IMR-90 (cell line): ENCODE data around the gene EGFL8. TPM values are rescaled to one million over a fixed set of nuclear protein-coding genes. Genes with fewer than 3 reads are reported as not detected.

Experiments used
- ATAC-seq: fragments of 200-7000 bp; cut with Tn5 transposase; 2 replicates; pipeline ENCODE4 v1.9.1; 2020; ENCODE audit warnings: low read depth, mild to moderate bottlenecking, moderate library complexity
- BruUV-seq: library from RNA; stranded (reverse); fragments of 400-500 nt; replicated peaks from 2 replicates; lab custom pipeline; 2021; lab: Mats Ljungman, UMichigan
- CTCF ChIA-PET: fragments of 300-600 bp; formaldehyde crosslinking; extraction: SDS; loops from one replicate; lab custom pipeline; 2021; ENCODE audit warnings: antibody characterized with exemption; lab: Yijun Ruan, JAX
- POLR2A ChIA-PET: fragments of 300-600 bp; sonication (Branson Sonifier 250); formaldehyde crosslinking; loops from one replicate; lab custom pipeline; 2022; ENCODE audit warnings: antibody characterized with exemption; ENCODE audit not compliant: unreplicated experiment; lab: Charles Lee
- DNase-seq: peaks from one replicate; pipeline ENCODE4 v3.0.0; 2013
- H2AFZ ChIP-seq: replicated peaks from 2 replicates; pipeline ENCODE3; 2013; ENCODE audit warnings: low read length, mild to moderate bottlenecking; ENCODE audit not compliant: poor library complexity
- H2AK5ac ChIP-seq: 2 replicates; pipeline ENCODE4 v1.6.1; 2013; ENCODE audit warnings: low read depth, low read length, inconsistent platforms
- H2AK9ac ChIP-seq: replicated peaks from 2 replicates; pipeline ENCODE3; 2013; ENCODE audit warnings: mild to moderate bottlenecking, low read depth, low read length, moderate library complexity; ENCODE audit not compliant: poor library complexity
- H2BK120ac ChIP-seq: 2 replicates; pipeline ENCODE4 v1.6.1; 2013; ENCODE audit warnings: low read depth, low read length, inconsistent platforms
- H2BK15ac ChIP-seq: 3 replicates; pipeline ENCODE4 v1.6.1; 2013; ENCODE audit warnings: low read depth, low read length, inconsistent platforms
- H2BK20ac ChIP-seq: 2 replicates; pipeline ENCODE4 v1.6.1; 2013; ENCODE audit warnings: low read depth, mild to moderate bottlenecking, inconsistent platforms, low read length, moderate library complexity
- H2BK5ac ChIP-seq: 2 replicates; pipeline ENCODE4 v1.6.1; 2013; ENCODE audit warnings: mild to moderate bottlenecking, low read depth, low read length, inconsistent platforms; ENCODE audit not compliant: poor library complexity, severe bottlenecking
- H3K14ac ChIP-seq: replicated peaks from 2 replicates; pipeline ENCODE4 v1.6.1; 2013; ENCODE audit warnings: low read depth, low read length, inconsistent platforms
- H3K18ac ChIP-seq: 2 replicates; pipeline ENCODE4 v1.6.1; 2013; ENCODE audit warnings: low read depth, low read length, control low read depth
- H3K23ac ChIP-seq: 2 replicates; pipeline ENCODE4 v1.6.1; 2013; ENCODE audit warnings: low read depth, low read length, inconsistent platforms
- H3K27ac ChIP-seq: 2 replicates; pipeline ENCODE4 v1.5.1; 2013; ENCODE audit warnings: mild to moderate bottlenecking, control low read depth, low read length; ENCODE audit not compliant: insufficient read depth
- H3K27me3 ChIP-seq: 2 replicates; pipeline ENCODE4 v1.6.1; 2013; ENCODE audit warnings: low read length; ENCODE audit not compliant: control insufficient read depth, insufficient read depth
- H3K36me3 ChIP-seq: 2 replicates; pipeline ENCODE4 v1.6.1; 2013; ENCODE audit warnings: low read length, mixed read lengths; ENCODE audit not compliant: control insufficient read depth, insufficient read depth
- H3K4ac ChIP-seq: 2 replicates; pipeline ENCODE4 v1.6.1; 2013; ENCODE audit warnings: low read depth, low read length, inconsistent platforms
- H3K4me1 ChIP-seq: 2 replicates; pipeline ENCODE4 v1.6.1; 2013; ENCODE audit warnings: low read length, mixed read lengths; ENCODE audit not compliant: control insufficient read depth, insufficient read depth
- H3K4me2 ChIP-seq: 2 replicates; pipeline ENCODE4 v1.6.1; 2013; ENCODE audit warnings: low read depth, mild to moderate bottlenecking, control low read depth, low read length, moderate library complexity
- H3K4me3 ChIP-seq: 2 replicates; pipeline ENCODE4 v1.5.1; 2013; ENCODE audit warnings: low read depth, mild to moderate bottlenecking, control low read depth, low read length, moderate library complexity; ENCODE audit not compliant: insufficient read depth
- H3K56ac ChIP-seq: 2 replicates; pipeline ENCODE4 v1.6.1; 2013; ENCODE audit warnings: low read length, inconsistent platforms; ENCODE audit not compliant: insufficient read depth; ENCODE audit errors: extremely low read depth
- H3K79me1 ChIP-seq, 2 experiments: 2 replicates each; pipeline ENCODE4 v1.6.1; 2013; ENCODE audit warnings: low read length in 2 of 2, inconsistent platforms in 1 of 2, low read depth in 1 of 2
- H3K9ac ChIP-seq: 2 replicates; pipeline ENCODE4 v1.6.1; 2013; ENCODE audit warnings: low read depth, low read length, control low read depth
- H3K9me1 ChIP-seq: 2 replicates; pipeline ENCODE4 v1.6.1; 2013; ENCODE audit warnings: low read length, inconsistent platforms; ENCODE audit not compliant: insufficient read depth
- H3K9me3 ChIP-seq: 2 replicates; pipeline ENCODE4 v1.6.1; 2013; ENCODE audit warnings: low read length; ENCODE audit not compliant: control insufficient read depth, insufficient read depth
- H4K20me1 ChIP-seq: 2 replicates; pipeline ENCODE4 v1.6.1; 2013; ENCODE audit warnings: low read length, inconsistent platforms; ENCODE audit not compliant: insufficient read depth
- H4K5ac ChIP-seq: 2 replicates; pipeline ENCODE4 v1.6.1; 2013; ENCODE audit warnings: mild to moderate bottlenecking, low read depth, low read length, control low read depth
- H4K8ac ChIP-seq, 2 experiments: 2 replicates each; pipeline ENCODE4 v1.6.1; 2013; ENCODE audit warnings: low read depth in 2 of 2, low read length in 2 of 2, control low read depth in 1 of 2, inconsistent platforms in 1 of 2
- H4K91ac ChIP-seq: 2 replicates; pipeline ENCODE4 v1.6.1; 2013; ENCODE audit warnings: low read depth, low read length, inconsistent platforms; ENCODE audit not compliant: insufficient read depth
- RAD21 ChIP-seq: IDR thresholded peaks from 2 replicates; pipeline ENCODE4 v1.6.1; 2012; ENCODE audit warnings: low read length, improper control_type of control experiment
- RFX5 ChIP-seq: IDR thresholded peaks from 2 replicates; pipeline ENCODE4 v1.8.0; 2012; ENCODE audit warnings: low read depth, mild to moderate bottlenecking, low read length, moderate library complexity
- SMC3 ChIP-seq: fragments of 150-350 bp; IDR thresholded peaks from 2 replicates; pipeline ENCODE4 v1.6.1; 2016; ENCODE audit warnings: low read depth, mild to moderate bottlenecking, antibody characterized with exemption, low read length, moderate library complexity
- WGBS, 2 experiments: methylation state at CpG; one replicate each; pipeline versions ENCODE4 v1.1.5 to v1.1.7; 2013; ENCODE audit warnings: missing lambda C conversion rate in 2 of 2; ENCODE audit not compliant: insufficient read length in 1 of 2; ENCODE audit errors: extremely low coverage in 2 of 2; 5-methylcytosine and 5-hydroxymethylcytosine counted together
- dilution Hi-C: fragments of 300-500 bp; cut with HindIII; formaldehyde crosslinking; loops from one replicate; pipeline ENCODE4 v1.14.3; 2018; ENCODE audit warnings: low sequenced_read_pairs; ENCODE audit not compliant: unreplicated experiment
- in situ Hi-C: fragments of 300-500 bp; cut with MboI; formaldehyde crosslinking; loops from 3 replicates; pipeline ENCODE4 v1.14.3; 2019; ENCODE audit warnings: low sequenced_read_pairs, inconsistent platforms, mixed read lengths
- intact Hi-C: fragments of 100-400 bp; cut with micrococcal nuclease; formaldehyde crosslinking; loops from 2 replicates; pipeline ENCODE4 v1.10.0; 2022
- polyA plus RNA-seq, 3 experiments: library from polyadenylated mRNA; depleted of rRNA; stranded (reverse); fragments of >200 nt; gene quantifications; 2 replicates each; pipeline ENCODE4 v1.2.3, GENCODE V29; 2012; ENCODE audit warnings: low replicate concordance in 1 of 3
- total RNA-seq: library from RNA; depleted of rRNA; stranded (reverse); fragments of >200 nt; gene quantifications from 2 replicates; pipeline ENCODE4 v1.2.3, GENCODE V29; 2012
- TF ChIP-seq, protein P1 (sequence below): conservative IDR thresholded peaks from 2 replicates; pipeline ENCODE4 v1.5.1; 2012; ENCODE audit warnings: mild to moderate bottlenecking, low read depth, low read length, improper control_type of control experiment

Gene EGFL8
- total and polyA plus RNA-seq, 2 of the 4 experiments (the other 2 are of a cell fraction) = 0.18 to 4.7 TPM

DNA sequence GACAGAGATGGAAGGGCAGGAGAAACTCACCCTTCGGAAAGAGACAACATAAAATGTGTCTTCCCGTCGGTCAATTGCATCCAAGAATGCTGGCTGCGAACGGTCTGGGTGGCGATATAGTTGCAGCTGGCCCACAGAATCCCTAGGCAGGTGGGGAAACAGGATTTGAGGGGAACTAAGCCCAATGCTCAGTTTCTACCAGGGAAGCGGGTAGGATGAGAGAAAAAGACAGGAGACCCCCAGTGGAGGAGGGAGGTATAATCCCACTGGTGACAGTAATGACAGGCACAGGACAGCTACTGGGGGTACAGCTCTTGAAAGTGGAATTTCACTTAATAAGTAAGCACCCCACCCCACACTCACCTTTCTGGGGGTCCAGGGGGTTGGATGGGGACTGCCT, 47.7 kb upstream of the EGFL8 start:
- H3K14ac ChIP-seq = no peak overlapping the region
- H2BK120ac ChIP-seq = 0 out of 2 replicates have a peak overlapping the region, but pooled peaks have one; percentile 16
- peaks cover 23% of the 10 kb centered on the region for H3K4me1 ChIP-seq
- H4K5ac ChIP-seq = no peak overlapping the region
- intact Hi-C loops (loop anchor here (5.0 kb wide), 2 partner anchors 61 to 296 kb away; partner anchors contain the start of genes AGPAT1 and RNF5), in situ Hi-C loops (loop anchor here (5.0 to 10.0 kb wide), 3 partner anchors 41 to 142 kb away; partner anchors contain the start of genes DXO, GPSM3 and PBX2), dilution Hi-C loops (no loop called here)
- no peak overlapping the region for H3K4ac ChIP-seq
- H3K4me3 ChIP-seq = no peak overlapping the region
- no peak overlapping the region for H2BK20ac ChIP-seq
- no peak overlapping the region for H3K9ac ChIP-seq
- no peak overlapping the region for H2BK15ac ChIP-seq
- no peak overlapping the region for H3K23ac ChIP-seq
- CTCF ChIA-PET = interaction anchor here (0.6 to 1.9 kb wide), 2 partner anchors 9 to 45 kb away, joined by 6 read pairs; no protein-coding TSS in a partner anchor
- TF ChIP-seq RAD21 (peak; percentile 44), SMC3 (peak; percentile 40), RFX5 (no peak)
- TF ChIP-seq, protein P1, sequence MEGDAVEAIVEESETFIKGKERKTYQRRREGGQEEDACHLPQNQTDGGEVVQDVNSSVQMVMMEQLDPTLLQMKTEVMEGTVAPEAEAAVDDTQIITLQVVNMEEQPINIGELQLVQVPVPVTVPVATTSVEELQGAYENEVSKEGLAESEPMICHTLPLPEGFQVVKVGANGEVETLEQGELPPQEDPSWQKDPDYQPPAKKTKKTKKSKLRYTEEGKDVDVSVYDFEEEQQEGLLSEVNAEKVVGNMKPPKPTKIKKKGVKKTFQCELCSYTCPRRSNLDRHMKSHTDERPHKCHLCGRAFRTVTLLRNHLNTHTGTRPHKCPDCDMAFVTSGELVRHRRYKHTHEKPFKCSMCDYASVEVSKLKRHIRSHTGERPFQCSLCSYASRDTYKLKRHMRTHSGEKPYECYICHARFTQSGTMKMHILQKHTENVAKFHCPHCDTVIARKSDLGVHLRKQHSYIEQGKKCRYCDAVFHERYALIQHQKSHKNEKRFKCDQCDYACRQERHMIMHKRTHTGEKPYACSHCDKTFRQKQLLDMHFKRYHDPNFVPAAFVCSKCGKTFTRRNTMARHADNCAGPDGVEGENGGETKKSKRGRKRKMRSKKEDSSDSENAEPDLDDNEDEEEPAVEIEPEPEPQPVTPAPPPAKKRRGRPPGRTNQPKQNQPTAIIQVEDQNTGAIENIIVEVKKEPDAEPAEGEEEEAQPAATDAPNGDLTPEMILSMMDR = peak; percentile 49
- no peak overlapping the region for H3K56ac ChIP-seq
- ATAC-seq (no peak), DNase-seq (no peak)
- WGBS, 2 experiments = no CpG with 5 or more reads among the region's 7 CpGs
- H4K91ac ChIP-seq = peak overlapping the region; percentile 39; the same call in 1 of the 2 replicates
- BruUV-seq = no TSS peak
- POLR2A ChIA-PET = no interaction called here
- H2AK5ac ChIP-seq = 0 out of 2 replicates have a peak overlapping the region, but pooled peaks have one; percentile 30
- no peaks in the 10 kb centered on the region for H3K27me3 ChIP-seq
- no peak overlapping the region for H3K27ac ChIP-seq
- H3K79me1 ChIP-seq = peaks cover 0 to 9% of the 10 kb centered on the region in 2 experiments; a peak in 1 of 4 replicates
- H2AFZ ChIP-seq = no peak overlapping the region
- H2AK9ac ChIP-seq = peak overlapping the region; percentile 59
- H2BK5ac ChIP-seq = no peak overlapping the region
- H4K20me1 ChIP-seq = peaks cover 4% of the 10 kb centered on the region; the same call in 1 of the 2 replicates
- no peak overlapping the region for H3K4me2 ChIP-seq
- no peaks in the 10 kb centered on the region for H3K9me3 ChIP-seq
- peaks cover 34% of the 10 kb centered on the region for H3K36me3 ChIP-seq
- H3K9me1 ChIP-seq = peaks cover 9% of the 10 kb centered on the region
- H4K8ac ChIP-seq = no peak overlapping the region
- no peak overlapping the region for H3K18ac ChIP-seq
